ENCODE data around the gene ANKRD18B.
"Not testable (repeated sequence)": the region's sequence is repeated elsewhere in the genome, so short reads cannot be mapped to it uniquely, and the experiment has no call there.

The ANKRD18B gene

DNA sequence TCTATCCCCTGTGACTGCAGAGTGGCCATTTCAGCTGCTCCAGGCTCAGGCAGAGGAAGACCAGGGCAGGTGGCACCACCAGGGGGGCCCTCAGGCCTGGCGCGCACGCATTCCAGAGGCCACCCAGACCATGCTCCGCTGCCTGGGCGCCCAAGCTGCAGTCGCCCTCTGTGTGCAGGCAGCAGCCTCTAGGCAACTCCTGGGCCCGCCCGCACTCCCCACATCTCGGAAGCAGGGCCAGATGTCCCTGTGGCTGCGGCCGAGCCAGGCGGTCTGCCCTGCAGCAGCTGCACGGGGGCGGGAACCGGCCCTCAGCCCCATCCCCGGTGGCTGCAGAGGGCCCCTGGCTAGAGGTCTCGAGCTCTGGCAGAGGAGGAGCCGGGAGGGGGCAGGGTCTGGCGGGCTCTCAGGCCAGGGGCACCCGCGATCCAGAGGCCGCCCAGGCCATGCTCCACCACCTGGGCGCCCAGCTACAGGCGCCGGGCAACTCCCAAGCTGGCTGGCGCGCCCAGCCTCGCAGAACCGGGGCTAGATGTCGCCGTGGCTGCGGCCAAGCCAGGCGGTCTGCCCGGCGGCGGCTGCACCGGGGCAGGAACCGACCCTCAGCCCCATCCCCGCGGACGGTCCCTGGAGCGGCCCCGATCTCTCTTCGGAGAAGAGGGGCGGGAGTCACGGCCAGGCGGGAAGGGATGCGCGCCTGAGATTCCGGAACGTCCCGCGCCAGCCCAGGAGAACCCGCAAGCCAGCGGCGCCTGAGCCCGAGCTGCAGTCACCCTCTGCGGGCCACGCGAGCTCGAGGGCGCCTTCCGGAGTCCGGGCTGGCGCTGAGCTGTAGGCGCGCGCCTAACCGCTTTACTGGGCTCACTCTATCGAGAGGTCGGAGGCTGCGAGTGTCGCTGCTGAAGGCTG, at the start of gene ANKRD18B:
TSS of gene ANKRD18B (plus strand) at position 855 of the 909 bp plus-strand sequence. CDS start 239 bp downstream, outside the sequence.
- peak within 1 kb of the TSS; percentile 76 for H3K4me3 ChIP-seq (ENCODE audit: low read depth, low read length)

DNA sequence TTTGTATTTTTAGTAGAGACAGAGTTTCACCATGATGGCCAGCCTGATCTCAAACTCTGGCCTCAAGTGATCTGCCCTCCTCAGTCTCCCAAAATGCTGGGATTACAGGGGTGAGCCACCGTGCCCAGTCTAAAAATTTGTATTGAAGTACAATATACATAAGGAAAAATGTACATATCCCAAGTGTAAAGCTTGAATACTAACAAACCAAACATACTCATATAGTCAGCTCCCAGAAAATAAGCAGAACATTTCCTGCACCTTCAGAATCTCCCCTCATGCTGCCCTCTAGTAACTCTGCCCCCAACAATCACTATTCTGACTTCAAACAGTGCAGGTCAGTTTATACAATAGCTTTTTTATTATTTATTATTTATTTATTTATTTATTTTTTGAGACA, 48.7 kb upstream of the ANKRD18B start:
- TF ChIP-seq, protein P1, sequence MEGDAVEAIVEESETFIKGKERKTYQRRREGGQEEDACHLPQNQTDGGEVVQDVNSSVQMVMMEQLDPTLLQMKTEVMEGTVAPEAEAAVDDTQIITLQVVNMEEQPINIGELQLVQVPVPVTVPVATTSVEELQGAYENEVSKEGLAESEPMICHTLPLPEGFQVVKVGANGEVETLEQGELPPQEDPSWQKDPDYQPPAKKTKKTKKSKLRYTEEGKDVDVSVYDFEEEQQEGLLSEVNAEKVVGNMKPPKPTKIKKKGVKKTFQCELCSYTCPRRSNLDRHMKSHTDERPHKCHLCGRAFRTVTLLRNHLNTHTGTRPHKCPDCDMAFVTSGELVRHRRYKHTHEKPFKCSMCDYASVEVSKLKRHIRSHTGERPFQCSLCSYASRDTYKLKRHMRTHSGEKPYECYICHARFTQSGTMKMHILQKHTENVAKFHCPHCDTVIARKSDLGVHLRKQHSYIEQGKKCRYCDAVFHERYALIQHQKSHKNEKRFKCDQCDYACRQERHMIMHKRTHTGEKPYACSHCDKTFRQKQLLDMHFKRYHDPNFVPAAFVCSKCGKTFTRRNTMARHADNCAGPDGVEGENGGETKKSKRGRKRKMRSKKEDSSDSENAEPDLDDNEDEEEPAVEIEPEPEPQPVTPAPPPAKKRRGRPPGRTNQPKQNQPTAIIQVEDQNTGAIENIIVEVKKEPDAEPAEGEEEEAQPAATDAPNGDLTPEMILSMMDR (IDR thresholded peaks at IDR 0.05; ENCODE audit: low read depth, low read length) = no peak
- no peak overlapping the region for H3K4me3 ChIP-seq (ENCODE audit: low read depth, low read length)

DNA sequence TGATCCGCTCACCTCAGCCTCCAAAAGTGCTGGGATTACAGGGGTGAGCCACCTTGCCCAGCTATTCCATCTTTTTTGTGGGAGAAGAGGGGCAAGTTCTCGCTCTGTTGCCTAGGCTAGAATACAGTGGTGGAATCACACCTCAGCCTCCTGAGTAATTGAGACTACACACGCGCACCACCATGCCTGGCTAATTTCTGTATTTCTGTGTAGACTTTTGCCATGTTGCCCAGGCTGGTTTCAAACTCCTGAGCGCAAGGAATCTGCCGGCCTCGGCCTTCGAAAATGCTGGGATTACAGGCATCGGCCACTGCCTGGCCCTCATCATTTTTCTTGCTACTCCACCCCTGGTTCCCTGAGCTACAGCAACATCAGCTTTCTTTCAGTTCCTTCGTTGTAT, 47.5 kb upstream of the ANKRD18B start:
- no peak overlapping the region for H3K4me3 ChIP-seq (ENCODE audit: low read depth, low read length)
- TF ChIP-seq, protein P1 (IDR thresholded peaks at IDR 0.05; ENCODE audit: low read depth, low read length) = no peak

DNA sequence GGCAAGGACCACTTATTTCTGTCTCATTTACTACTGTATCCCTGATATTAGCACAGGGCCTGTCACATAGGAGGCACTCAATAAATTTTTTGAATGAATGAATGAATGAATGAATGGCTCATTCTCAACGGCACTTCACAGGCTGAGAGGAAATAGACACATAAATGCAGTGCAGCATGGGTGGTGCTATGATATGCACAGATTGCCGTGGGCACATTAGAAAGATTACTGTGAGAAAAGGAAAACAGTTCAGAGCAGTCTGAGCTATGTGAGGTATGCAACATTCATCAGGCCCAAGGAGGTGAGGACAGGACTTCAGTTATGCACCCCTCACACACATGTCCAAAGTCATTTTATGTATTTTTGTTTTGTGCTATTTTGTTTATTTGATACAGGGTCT, 43.9 kb upstream of the ANKRD18B start:
- TF ChIP-seq, protein P1 (IDR thresholded peaks at IDR 0.05; ENCODE audit: low read depth, low read length) = no peak
- no peak overlapping the region for H3K4me3 ChIP-seq (ENCODE audit: low read depth, low read length)

DNA sequence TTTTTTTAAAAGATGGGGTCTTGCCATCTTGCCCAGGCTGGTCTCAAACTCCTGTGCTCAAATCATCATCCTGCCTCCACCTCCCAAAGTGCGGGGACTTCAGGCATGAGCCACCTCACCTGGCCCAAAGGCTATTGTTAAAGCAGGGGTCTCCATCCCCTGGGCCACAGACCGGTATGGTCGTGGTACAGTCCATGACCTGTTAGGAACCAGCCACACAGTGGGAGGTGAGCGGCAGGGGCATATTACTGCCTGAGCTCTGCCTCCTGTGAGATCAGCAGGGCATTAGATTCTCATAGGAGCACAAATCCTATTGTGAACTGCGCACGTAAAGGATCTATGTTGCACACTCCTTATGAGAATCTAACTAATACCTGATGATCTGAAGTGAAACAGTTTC, 43.1 kb upstream of the ANKRD18B start:
- TF ChIP-seq, protein P1 (IDR thresholded peaks at IDR 0.05; ENCODE audit: low read depth, low read length) = no peak
- no peak overlapping the region for H3K4me3 ChIP-seq (ENCODE audit: low read depth, low read length)

DNA sequence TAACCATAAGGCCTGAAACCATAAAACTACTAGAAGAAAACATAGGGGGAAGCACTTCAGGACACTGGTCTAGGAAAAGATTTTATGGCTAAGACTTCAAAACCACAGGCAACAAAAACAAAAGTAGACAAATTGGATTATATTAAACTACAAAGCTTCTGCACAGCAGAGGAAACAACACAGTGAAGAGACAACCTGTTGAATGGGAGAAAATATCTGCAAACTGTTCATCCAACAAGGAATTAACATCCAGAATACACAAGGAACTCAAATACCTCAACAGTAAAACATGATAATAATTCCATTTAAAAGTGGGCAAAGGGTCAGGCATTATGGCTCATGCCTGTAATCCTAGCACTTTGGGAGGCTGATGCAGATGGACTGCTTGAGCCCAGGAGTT, 38.7 kb upstream of the ANKRD18B start:
- H3K4me3 ChIP-seq (ENCODE audit: low read depth, low read length) = not testable (repeated sequence)

DNA sequence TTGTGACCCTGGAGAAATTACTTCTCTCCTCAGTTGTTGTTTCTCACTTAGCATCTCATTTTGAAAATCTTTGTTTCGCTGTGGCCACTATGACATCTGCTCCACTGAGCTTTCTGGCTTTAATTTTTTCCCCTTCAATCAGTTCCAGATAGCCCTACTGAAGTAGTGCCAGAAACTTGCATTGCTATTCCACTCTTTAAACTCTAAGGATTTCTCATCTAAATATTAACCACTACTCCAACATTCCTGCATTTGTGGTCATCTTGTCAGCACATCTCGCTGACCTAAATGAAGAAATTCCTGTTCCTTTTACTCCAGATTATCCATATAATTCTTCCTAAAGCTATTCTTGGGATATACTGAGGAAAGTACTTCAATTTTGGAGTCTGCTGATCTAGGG, 35.0 kb upstream of the ANKRD18B start:
- H3K4me3 ChIP-seq (ENCODE audit: low read depth, low read length) = no peak overlapping the region
- TF ChIP-seq, protein P1 (IDR thresholded peaks at IDR 0.05; ENCODE audit: low read depth, low read length) = no peak

DNA sequence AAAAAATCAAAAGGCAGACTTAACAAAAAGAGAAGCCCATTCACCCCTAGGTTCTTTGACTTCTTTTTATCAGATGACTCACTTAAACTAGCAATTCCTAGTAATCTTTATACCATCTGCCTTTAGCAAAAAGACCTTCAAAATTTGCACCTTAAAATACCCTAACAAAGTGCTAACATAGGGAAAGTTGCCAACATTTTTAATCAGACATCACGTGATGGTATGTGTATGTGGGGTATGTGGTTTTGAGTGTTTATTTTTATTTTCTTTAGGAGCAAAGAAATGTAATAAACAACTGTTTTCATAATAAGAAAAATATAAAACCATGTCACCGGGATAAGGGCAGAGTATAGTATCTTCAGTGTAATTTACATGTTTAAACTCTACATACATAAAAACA, 30.2 kb upstream of the ANKRD18B start:
- not testable (repeated sequence) for H3K4me3 ChIP-seq (ENCODE audit: low read depth, low read length)

DNA sequence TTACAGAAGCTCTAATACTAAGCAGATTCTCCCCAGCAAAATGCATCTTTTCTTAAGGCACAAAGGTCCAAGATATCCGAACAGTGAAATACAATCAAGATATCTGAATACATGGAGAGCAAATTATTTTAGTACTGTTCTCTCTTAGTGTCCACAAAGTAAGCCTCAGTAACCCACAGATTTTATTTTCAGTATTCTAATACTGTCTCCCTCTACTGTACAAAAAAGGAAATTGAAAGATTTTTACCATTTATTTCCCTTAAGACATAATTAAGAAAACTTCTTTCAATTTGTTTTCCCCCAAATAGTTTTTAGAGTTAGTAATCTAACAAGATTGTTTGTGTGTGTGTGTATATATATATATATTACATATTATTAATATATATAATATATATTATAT, 25.7 kb upstream of the ANKRD18B start:
- H3K4me3 ChIP-seq (ENCODE audit: low read depth, low read length) = no peak overlapping the region
- TF ChIP-seq, protein P1 (IDR thresholded peaks at IDR 0.05; ENCODE audit: low read depth, low read length) = no peak

Measured in WI38 (cell line).